GM18508 (cell line): Measurements from ENCODE around the gene OVCH1.
"Not testable (repeated sequence)": the region's sequence is repeated elsewhere in the genome, so short reads cannot be mapped to it uniquely, and the experiment has no call there.

Source experiments
- ATAC-seq: cut with Tn5 transposase; IDR thresholded peaks from one replicate; pipeline ENCODE4 v1.9.1; 2021; ENCODE audit warnings: moderate number of reproducible peaks; ENCODE audit not compliant: insufficient read depth, unreplicated experiment

The OVCH1 gene

GRCh38 chr12:29415111-29415510 lies 82.4 kb downstream of the OVCH1 start:
- ATAC-seq = no peak

DNA sequence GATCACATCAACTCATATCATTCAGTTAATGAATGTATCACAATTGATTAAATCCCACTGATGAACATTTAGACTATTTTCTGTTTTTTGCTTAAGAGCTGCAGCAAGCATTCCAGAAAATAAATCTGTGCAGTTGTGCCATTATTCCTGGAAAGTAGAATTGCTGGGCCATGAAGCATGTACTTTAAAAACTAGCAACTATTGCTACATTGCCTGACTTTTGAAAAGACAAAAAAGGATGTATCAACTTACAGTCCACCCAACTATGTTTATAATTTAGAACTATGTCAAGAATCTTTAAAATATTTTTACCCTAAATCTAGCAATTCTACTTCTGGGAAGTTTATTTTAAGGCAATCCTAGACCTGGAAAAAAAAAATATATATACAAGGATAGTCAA lies 83.1 kb downstream of the OVCH1 start:
- ATAC-seq = no peak

- no peak for ATAC-seq
These were observed 91.9 kb downstream of the OVCH1 start for GRCh38 chr12:29405561-29405960.

- no peak for ATAC-seq
These were observed 93.5 kb downstream of the OVCH1 start for GRCh38 chr12:29403991-29404390.

- no peak for ATAC-seq
These were observed 95.0 kb downstream of the OVCH1 start for GRCh38 chr12:29402437-29402836.

- ATAC-seq = peak; percentile 61
These were observed 99.0 kb downstream of the OVCH1 start for GRCh38 chr12:29398495-29398894.

DNA sequence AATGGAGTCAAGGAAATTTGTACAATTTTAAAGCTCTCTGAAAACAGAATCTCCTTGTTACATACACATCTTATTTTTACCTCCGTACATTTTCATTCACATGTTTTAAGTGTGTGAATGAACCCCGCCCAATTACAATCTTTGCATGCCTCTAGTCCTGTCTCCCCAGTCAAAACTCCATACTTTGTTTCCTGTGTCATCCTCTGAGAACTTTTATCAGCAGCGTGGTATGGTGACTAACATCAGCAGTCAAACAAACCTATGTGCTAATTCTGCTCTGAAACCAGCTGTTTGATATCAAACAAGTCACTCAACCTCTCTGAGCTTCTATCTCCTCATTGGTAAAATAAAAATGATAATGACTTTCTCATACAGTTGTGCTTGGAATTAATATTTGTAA lies 100.7 kb downstream of the OVCH1 start:
- no peak for ATAC-seq

GRCh38 chr12:29395356-29395755 lies 102.1 kb downstream of the OVCH1 start:
- no peak for ATAC-seq

DNA sequence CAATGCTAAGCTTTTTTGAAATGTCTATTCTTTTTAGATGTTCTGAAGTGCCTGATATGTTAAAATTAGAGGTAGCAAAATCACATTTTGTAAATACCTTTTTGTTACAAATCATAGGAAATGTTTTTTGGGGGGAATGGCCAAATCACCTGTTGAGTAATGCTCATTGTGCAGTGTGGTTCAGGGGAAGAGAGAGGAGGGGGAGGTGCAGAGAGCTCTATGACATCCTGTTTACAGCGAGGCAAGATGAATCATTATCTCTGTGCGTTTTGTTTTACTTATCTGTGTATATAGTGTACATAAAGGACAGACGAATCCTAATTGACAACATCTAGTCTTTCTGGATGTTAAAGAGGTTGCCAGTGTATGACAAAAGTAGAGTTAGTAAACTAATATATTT lies 107.1 kb downstream of the OVCH1 start:
- ATAC-seq = not testable (repeated sequence)

DNA sequence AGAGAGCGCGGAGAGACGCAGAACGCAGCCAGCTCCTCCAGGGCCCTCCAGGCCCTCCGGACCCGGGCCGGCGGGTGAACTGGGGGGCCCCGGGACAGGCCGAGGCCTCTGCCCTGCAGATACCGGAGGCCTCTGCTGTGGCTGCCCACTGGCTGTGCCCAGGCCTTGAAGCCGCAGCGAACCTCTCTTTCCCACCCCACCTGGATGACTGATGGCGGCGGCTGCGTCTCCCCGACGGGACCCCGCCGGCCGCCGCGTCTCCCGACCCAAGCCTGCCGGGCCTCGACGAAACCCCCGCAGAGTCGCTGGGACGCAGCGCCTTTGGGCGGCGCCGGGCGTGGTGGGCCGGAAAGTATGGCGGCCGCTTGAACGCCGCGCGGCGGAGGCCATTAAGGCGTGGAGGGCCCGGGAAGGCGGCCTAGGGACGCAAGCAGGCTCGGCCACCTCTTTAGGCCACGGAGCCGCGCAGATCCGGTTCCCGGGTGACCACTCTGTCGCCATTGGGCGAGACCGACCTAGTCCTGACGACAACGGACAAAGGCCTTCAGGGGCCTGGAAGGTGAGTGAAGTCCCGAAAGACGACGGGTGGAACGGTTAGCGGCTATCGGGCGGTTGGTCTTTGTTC lies 108.1 kb downstream of the OVCH1 start:
- ATAC-seq = no peak

GRCh38 chr12:29386084-29386680 lies 111.3 kb downstream of the OVCH1 start:
- ATAC-seq = not testable (repeated sequence)

DNA sequence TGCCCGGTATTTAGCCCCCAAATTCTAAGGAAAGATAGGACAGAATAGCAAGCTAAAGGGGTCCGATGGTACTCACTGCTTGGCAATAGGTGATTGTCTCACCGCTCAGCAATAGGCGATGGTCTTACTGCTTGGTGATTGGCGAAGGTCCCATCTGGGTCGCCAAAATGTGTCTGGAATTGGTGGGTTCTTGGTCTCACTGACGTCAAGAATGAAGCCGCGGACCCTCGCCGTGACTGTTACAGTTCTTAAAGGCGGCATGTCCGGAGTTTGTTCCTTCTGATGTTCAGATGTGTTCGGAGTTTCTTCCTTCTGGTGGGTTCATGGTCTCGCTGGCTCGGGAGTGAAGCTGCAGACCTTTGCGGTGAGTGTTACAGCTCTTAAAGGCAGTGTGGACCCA lies 112.3 kb downstream of the OVCH1 start:
- not testable (repeated sequence) for ATAC-seq

DNA sequence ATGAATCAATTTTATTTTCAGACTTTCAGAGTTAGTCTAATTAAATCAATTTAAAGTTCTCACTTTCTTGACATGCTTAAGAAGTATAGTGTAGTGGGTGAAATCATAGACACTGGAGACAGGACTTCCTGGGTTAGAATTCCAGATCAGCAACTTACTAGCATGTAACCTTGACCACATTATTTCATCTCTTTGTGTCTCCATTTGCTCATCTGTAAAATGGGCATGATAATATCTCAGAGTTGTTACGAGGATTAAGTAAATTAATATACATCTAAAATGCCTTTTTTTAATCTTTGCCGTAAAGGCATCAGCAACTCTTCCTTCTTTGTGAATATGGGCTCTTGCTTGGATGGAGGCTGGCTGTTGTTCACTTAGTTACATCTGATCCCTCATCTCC lies 115.2 kb downstream of the OVCH1 start:
- no peak for ATAC-seq

DNA sequence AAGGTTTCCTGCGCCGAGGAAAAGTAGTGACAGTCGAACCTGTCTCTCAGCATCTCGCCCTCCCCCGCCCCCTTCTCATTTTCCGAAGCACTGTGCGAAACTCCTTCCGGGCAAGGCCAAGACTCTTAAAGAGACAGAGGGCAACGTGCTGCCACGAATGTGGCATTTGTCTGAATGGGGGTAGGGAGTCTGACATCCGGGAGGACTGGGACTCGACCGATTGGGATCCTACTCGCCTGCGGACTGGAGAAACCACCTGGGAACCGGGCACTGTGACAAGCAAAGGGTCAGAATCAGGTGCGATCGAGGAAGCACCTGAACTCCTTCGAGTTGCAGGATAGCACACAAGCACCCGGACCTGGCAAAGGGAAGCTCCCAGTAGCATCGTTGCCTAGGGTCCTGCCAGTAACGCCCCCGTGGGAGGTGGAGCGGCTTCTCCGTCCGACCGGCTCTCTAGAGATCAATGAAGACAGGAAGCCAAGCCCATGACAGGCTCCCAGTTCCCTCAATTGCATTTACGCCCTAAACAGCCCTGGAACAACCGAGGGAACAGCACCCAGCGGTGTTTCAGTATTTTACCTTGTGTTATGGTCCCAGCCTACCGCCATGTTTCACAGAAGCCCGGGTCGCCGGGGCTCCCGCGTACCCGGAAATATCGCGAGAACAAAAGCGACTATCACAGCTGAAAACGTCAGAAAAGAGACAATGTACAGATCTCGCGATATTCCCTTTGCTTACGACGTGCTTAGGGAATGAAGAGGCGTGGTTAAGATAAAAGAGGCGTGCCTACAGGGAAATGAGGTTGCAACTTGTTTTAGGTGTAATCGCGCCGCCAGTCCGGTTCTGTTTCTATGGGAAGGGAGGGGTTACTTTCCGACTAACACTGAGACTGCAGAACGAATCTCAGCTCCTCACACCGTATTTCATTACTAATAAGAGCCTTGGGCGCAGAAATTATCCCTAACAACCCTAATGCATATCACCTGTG lies 116.7 kb downstream of the OVCH1 start, which contains the start of gene ERGIC2:
TSS of gene ERGIC2 (minus strand) at position 637 of the 988 bp plus-strand sequence. CDS start 9,539 bp downstream, outside the sequence.
- ATAC-seq = peak; percentile 96
